GM18868 (cell line): ENCODE results near the gene CAMSAP2.

ENCODE experiments used
- ATAC-seq: cut with Tn5 transposase; IDR thresholded peaks from one replicate; pipeline ENCODE4 v1.9.1; 2021; ENCODE audit warnings: mild to moderate bottlenecking, moderate library complexity; ENCODE audit not compliant: unreplicated experiment

Gene CAMSAP2

GRCh38 chr1:200838676-200839445, 100.2 kb downstream of the CAMSAP2 start:
- ATAC-seq = no peak

- no peak for ATAC-seq
Observed at GRCh38 chr1:200845360-200845759, 106.7 kb downstream of the CAMSAP2 start.

- no peak for ATAC-seq
Observed at GRCh38 chr1:200846398-200846797, 107.7 kb downstream of the CAMSAP2 start.

- no peak for ATAC-seq
Observed at GRCh38 chr1:200849430-200849829, 110.7 kb downstream of the CAMSAP2 start.

GRCh38 chr1:200850554-200850953, 111.9 kb downstream of the CAMSAP2 start:
- no peak for ATAC-seq

- ATAC-seq = no peak
Observed at GRCh38 chr1:200856716-200857357, 118.1 kb downstream of the CAMSAP2 start.

- ATAC-seq = no peak
Observed at GRCh38 chr1:200857804-200858203, 119.1 kb downstream of the CAMSAP2 start.

- ATAC-seq = peak; percentile 37
Observed at GRCh38 chr1:200861937-200862647, 123.4 kb downstream of the CAMSAP2 start.

GRCh38 chr1:200862713-200863415, 124.2 kb downstream of the CAMSAP2 start:
- no peak for ATAC-seq

- ATAC-seq = no peak
Observed at GRCh38 chr1:200866116-200866515, 127.4 kb downstream of the CAMSAP2 start.

- ATAC-seq = peak; percentile 86
Observed at GRCh38 chr1:200866521-200866920, 127.8 kb downstream of the CAMSAP2 start.

- no peak for ATAC-seq
Observed at GRCh38 chr1:200867018-200867811, 128.5 kb downstream of the CAMSAP2 start.

GRCh38 chr1:200869376-200869752, 130.7 kb downstream of the CAMSAP2 start:
- ATAC-seq = no peak

GRCh38 chr1:200869753-200870391, 131.2 kb downstream of the CAMSAP2 start:
- peak; percentile 62 for ATAC-seq

GRCh38 chr1:200872446-200873115, 133.9 kb downstream of the CAMSAP2 start, which contains the start of gene GPR25:
Gene GPR25 (plus strand): TSS chr1:200872981. CDS start chr1:200873038, 57 bp downstream.
- ATAC-seq = no peak

GRCh38 chr1:200873116-200873670, 134.5 kb downstream of the CAMSAP2 start:
- no peak for ATAC-seq

- ATAC-seq = no peak
Observed at GRCh38 chr1:200873671-200874397, 135.1 kb downstream of the CAMSAP2 start.

- no peak for ATAC-seq
Observed at GRCh38 chr1:200874694-200875093, 136.0 kb downstream of the CAMSAP2 start.
